ENCODE measurements around the gene ODC1.

DNA sequence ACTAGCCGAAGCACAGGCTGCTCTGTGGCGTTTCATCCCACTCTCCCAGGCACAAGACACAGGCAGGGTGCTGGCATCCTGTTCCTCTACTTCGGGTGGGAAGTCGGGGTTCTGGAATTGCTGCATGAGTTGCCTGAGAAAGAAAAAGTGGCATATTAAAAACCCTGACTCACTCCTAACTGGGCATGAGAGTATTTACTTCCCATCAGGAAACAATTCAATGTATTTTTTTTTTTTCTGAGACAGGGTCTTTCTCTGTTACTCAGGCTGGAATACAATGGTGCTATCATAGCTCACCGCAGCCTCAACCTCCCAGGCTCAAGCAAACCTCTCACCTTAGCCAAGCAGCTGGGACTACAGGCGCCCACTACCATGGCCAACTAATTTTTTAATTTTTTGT, 7.4 kb downstream of the ODC1 start:
- TF ChIP-seq, protein P1, sequence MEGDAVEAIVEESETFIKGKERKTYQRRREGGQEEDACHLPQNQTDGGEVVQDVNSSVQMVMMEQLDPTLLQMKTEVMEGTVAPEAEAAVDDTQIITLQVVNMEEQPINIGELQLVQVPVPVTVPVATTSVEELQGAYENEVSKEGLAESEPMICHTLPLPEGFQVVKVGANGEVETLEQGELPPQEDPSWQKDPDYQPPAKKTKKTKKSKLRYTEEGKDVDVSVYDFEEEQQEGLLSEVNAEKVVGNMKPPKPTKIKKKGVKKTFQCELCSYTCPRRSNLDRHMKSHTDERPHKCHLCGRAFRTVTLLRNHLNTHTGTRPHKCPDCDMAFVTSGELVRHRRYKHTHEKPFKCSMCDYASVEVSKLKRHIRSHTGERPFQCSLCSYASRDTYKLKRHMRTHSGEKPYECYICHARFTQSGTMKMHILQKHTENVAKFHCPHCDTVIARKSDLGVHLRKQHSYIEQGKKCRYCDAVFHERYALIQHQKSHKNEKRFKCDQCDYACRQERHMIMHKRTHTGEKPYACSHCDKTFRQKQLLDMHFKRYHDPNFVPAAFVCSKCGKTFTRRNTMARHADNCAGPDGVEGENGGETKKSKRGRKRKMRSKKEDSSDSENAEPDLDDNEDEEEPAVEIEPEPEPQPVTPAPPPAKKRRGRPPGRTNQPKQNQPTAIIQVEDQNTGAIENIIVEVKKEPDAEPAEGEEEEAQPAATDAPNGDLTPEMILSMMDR (conservative IDR thresholded peaks at IDR 0.05 in 1 of 2, IDR thresholded peaks at IDR 0.05 in 1 of 2; ENCODE audit: low read depth in 1 of 2, low read length in 2 of 2), result no peak
- TF ChIP-seq EZH2 (IDR thresholded peaks at IDR 0.05; ENCODE audit: low read length, missing control alignments), result no peak

All from fibroblast of lung (primary cell).